Thyroid gland (tissue), 4 donors: ENCODE data around the gene DYDC2.

Experiments
- POLR2A ChIP-seq, 2 donors: fragments of 450-650 bp; IDR thresholded peaks; one replicate each; pipeline ENCODE4 v1.6.1; 2017; ENCODE audit warnings: antibody characterized with exemption in 2 of 2, mild to moderate bottlenecking in 2 of 2, moderate library complexity in 1 of 2
- TF ChIP-seq, protein P1 (sequence below), 6 experiments: fragments of 200-600 bp in 3 of 6; fragments of 450-650 bp in 3 of 6; sonication (generic) in 3 of 6; IDR thresholded peaks; one replicate each; pipeline ENCODE4 v1.5.1; 2016 to 2019; ENCODE audit warnings: antibody characterized with exemption in 6 of 6, mild to moderate bottlenecking in 2 of 6, inconsistent platforms in 1 of 6, moderate library complexity in 1 of 6

DNA sequence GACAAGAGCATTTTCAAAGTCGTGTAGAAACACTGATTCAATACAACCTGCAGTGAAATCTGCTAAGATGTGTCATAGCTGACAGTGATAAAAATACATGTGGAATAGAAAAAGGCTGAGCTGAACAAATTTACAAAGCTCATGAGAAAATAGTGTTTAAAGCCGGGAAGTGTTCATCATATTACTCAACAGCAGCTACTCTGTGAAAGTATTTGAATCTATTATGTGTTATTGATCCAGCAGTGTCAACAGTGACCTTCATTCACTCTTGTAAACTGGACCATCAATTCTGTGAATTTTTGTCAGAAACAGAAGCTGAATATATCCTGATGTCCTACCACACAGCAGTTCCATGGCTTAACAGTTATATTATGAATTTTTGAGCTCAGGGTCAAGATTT is 11.7 kb upstream of the DYDC2 start:
- TF ChIP-seq, protein P1, sequence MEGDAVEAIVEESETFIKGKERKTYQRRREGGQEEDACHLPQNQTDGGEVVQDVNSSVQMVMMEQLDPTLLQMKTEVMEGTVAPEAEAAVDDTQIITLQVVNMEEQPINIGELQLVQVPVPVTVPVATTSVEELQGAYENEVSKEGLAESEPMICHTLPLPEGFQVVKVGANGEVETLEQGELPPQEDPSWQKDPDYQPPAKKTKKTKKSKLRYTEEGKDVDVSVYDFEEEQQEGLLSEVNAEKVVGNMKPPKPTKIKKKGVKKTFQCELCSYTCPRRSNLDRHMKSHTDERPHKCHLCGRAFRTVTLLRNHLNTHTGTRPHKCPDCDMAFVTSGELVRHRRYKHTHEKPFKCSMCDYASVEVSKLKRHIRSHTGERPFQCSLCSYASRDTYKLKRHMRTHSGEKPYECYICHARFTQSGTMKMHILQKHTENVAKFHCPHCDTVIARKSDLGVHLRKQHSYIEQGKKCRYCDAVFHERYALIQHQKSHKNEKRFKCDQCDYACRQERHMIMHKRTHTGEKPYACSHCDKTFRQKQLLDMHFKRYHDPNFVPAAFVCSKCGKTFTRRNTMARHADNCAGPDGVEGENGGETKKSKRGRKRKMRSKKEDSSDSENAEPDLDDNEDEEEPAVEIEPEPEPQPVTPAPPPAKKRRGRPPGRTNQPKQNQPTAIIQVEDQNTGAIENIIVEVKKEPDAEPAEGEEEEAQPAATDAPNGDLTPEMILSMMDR (IDR thresholded peaks at IDR 0.05): no peak
- TF ChIP-seq POLR2A (IDR thresholded peaks at IDR 0.05): no peak
